ENCODE data around the gene MRPS12. TPM values are rescaled to one million over a fixed set of nuclear protein-coding genes. Genes with fewer than 3 reads are reported as not detected.
"Not testable (repeated sequence)": the region's sequence is repeated elsewhere in the genome, so short reads cannot be mapped to it uniquely, and the experiment has no call there.

The MRPS12 gene
- total RNA-seq = 13.1 TPM

DNA sequence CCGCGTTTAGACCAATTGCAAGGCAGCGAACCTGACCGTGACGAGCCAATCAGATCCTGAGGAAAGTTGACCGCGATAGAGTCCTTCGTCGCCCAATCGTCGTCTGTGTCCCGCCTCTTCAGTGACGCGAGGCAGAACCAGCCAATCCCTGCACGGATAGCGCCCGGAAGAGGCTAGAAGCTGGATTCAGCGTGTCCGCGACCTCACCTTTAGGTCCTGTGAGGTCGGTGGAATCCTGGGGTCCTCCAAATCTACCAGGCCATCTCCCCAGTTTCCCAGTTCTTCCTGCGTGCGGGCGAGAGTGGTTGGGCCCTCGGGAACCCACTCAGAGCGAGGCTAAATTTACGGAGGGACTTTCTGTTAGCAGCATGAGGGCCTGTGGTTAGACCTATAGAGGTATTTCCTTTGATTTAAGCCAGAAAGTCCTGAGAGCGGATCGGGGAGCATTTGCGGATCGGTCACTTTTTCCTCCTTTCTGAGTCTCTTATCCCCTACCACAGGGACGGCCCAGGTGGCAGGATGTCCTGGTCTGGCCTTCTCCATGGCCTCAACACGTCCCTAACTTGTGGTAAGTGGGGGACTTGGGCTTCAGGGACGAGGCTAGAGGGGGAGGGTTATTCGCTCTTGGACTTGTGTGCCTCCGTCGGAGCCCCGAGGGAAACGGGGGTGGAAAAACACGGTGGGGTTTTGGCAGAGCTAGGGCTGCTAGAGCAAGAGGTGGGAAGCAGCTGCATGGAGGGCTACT lies at the start of gene MRPS12:
Gene MRPS12 (plus strand): TSS at position 169 of the 745 bp plus-strand sequence. CDS start 351 bp downstream, at position 520.
- peak; percentile 96 for DNase-seq

- DNase-seq = no peak
Observed at GRCh38 chr19:38883286-38883685, 47.5 kb upstream of the MRPS12 start.

DNA sequence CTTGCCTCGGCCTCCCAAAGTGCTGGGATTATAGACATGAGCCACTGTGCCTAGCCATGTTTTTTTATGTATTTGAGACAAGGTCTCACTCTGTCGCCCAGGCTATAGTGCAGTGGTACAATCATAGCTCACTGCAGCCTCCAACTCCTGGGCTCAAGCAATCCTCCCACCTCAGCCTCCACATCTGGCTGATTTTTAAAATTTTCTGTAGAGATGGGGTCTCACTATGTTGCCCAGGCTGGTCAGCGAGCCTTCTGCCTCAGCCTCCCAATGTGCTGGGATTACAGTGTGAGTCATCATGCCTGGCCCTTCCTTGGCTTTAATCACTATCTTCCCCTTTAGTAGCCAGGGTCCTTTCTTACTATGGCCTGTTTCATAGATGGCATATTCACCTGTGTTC lies 46.1 kb upstream of the MRPS12 start:
- DNase-seq = not testable (repeated sequence)

GRCh38 chr19:38888876-38889275 lies 41.9 kb upstream of the MRPS12 start:
- no peak for DNase-seq

DNA sequence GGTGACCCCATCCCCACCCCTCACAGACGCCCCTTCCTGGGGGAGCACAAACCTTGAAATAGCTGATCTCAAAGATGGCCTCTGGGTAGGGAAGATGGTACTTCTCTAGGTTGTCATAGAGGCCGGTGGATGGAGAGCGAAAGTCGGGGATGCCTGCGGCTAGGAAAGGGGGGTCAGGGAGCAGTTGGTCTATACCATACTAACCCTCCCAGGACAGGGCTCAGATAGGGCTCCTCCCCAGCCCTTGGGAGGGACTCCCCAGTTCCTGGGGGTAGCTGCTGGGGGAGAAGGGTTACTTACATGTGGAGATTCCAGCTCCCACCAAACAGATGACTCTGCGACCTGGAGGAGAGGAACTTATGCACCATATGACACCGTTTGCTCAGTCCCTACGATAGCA lies 40.9 kb upstream of the MRPS12 start:
- no peak for DNase-seq

- DNase-seq = no peak
Observed at GRCh38 chr19:38890686-38891085, 40.1 kb upstream of the MRPS12 start.

DNA sequence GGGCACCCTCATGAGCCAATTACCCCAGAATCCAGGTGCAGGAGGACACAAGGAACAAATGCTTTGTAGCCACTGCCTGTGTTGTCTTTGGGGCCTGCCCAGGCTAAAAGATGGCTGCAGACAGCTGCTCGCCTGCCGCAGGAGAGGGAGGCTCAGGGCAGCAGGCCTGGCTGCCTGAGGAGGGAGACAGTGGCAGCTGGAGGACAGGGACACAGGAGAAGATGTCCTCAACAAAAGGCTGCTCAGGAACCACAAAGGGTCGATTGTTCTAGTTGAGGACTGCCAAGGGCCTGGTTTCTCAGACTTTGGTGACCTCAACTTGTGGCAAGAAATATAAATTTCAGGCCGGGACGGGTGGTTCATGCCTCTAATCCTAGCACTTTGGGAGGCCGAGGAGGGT lies 39.0 kb upstream of the MRPS12 start:
- no peak for DNase-seq

- DNase-seq = no peak
Observed at GRCh38 chr19:38892841-38893240, 37.9 kb upstream of the MRPS12 start.

DNA sequence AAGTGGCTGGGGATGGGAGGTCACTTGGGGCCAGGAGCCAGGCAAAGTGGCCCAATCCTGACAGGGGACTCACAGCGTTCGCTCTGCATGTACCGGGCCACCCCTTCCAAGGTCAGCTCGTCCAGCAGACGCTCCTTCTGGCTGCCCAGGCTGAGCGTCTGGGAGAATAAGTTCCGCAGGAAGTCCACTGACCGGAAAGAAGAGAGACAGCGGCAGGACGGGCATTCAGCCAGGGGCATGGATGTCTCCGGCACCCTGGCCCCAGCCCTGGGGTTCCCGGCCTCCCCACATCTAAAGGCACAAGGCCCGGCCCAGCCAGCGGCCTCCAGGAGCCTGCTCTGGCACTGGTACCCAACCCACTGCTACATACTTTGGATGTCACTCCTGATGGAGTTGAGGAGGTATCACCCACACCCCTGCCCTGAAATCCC lies 37.4 kb upstream of the MRPS12 start:
- no peak for DNase-seq

GRCh38 chr19:38894968-38895367 lies 35.8 kb upstream of the MRPS12 start:
- DNase-seq = no peak

- no peak for DNase-seq
Observed at GRCh38 chr19:38898788-38899446, 31.8 kb upstream of the MRPS12 start.

GRCh38 chr19:38899447-38900201 lies 31.1 kb upstream of the MRPS12 start, which contains the start of the genes NFKBIB and SIRT2:
NFKBIB (plus strand) TSS chr19:38899969; CDS start chr19:38900033, 64 bp downstream.
SIRT2 (minus strand) TSS chr19:38899618; CDS start chr19:38899521, 97 bp downstream.
- peak; percentile 100 for DNase-seq

GRCh38 chr19:38900202-38900629 lies 30.5 kb upstream of the MRPS12 start:
- no peak for DNase-seq

DNA sequence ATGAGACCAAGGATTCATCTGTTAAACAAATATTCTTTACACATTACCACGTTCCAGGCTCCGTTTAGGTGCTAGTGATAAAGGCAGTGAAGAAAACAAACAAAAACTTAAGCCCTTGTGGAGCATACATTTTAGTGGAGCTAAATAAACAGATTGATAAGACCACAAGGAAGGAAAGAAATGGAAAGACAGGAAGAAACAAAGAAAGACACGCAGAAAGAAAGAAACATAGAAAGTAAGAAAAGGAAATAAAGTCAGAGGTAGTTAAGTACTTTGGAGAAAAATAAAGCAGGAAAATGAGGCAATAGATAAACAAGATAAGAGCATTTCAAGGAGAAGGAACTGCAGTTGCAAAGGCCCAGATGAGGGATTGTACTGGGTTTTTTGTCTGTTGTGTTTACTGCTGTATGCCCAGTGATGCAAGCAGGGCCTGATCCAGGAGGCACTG lies 30.0 kb upstream of the MRPS12 start:
- DNase-seq = no peak

DNA sequence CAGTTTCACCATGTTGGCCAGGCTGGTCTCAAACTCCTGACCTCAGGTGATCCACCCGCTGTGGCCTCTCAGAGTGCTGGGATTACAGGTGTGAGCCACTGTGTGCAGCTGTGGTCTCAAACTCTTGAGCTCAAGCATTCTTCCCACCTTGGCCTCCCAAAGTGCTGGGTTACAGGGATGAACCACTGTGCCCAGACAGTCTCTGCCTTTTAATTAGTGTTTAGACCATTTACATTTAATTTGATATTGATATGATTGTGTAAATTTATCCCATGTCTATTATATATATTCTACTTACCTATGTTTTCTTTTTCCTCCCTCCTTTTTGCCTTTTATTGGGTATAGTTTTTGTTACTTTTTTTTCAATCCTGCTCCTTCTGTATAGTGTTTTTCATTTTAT lies 29.1 kb upstream of the MRPS12 start:
- DNase-seq = no peak

- no peak for DNase-seq
Observed at GRCh38 chr19:38904581-38905539, 25.9 kb upstream of the MRPS12 start.

DNA sequence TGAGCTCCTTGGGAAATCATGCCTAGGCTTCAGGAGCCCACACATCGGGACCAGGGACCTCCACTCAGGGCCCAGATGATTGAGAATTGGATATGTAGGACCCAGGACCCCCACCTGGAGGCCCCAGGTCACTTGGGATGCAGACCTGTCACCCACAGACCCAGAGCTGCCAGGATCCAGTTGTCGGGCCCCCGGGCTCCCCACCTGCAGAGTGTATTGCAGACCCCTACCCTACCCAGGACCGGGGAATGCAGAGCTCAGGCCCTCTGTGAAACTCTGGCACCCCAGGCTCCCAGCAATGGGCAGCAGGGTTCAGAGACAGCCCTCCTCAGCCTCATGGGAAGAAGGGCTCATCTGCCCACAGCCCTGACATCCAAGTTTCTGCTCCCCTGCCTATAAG lies 25.1 kb upstream of the MRPS12 start:
- no peak for DNase-seq

GRCh38 chr19:38907227-38907626 lies 23.5 kb upstream of the MRPS12 start:
- no peak for DNase-seq

- DNase-seq = no peak
Observed at GRCh38 chr19:38907670-38908069, 23.1 kb upstream of the MRPS12 start.

DNA sequence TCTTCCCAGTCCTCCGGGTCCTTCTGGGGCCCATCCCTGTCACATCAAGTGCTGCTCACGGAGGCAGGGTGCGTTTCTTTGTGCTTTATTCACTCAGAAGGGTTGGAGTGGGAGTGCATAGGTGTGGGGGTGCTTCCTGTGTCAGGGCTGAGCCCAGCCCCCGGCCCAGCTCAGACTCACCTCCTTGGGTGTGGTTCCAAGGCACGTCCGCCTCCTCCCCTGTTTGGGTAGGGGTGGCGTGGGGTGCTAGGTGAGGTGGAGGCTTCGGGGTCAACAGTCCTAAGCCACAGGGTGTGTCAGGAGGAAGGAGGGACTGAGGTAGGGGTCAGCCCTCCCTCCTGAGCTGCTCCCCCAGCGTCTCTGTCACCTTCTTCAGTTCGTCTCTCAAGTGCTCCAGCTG lies 21.8 kb upstream of the MRPS12 start:
- DNase-seq = no peak

DNA sequence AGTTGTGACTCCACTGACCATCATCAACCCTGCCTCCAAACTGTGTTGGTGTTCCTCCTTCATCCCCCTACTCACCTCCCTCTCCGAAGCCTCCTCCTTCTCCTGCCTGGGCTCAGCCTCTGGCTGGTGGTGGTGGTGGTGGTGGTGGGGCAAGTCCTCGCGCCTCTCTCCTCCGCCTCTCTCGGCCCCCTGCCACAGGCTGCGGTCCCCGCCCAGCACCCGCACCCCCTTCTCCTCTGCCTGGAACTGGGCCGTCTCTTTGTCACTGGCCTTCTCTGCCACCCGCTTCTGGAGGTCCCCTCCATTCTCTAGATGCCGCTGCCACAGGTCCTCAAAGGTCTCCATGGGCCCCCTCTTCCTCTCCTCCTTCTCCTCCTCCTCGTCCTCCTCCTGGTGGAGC lies 20.3 kb upstream of the MRPS12 start:
- DNase-seq = no peak

Data from occipital lobe (tissue), 2 donors.